HG03095 (cell line): Measurements from ENCODE around the gene CRYL1.

Experiments used
- ATAC-seq: cut with Tn5 transposase; IDR thresholded peaks from one replicate; pipeline ENCODE4 v1.9.1; 2021; ENCODE audit warnings: moderate library complexity; ENCODE audit not compliant: unreplicated experiment

CRYL1 gene

GRCh38 chr13:20387006-20387405 lies 138.7 kb downstream of the CRYL1 start:
- ATAC-seq, result no peak

- no peak for ATAC-seq
Measured at GRCh38 chr13:20383058-20383457, 142.6 kb downstream of the CRYL1 start.

- ATAC-seq, result no peak
Measured at GRCh38 chr13:20381401-20381800, 144.3 kb downstream of the CRYL1 start.

DNA sequence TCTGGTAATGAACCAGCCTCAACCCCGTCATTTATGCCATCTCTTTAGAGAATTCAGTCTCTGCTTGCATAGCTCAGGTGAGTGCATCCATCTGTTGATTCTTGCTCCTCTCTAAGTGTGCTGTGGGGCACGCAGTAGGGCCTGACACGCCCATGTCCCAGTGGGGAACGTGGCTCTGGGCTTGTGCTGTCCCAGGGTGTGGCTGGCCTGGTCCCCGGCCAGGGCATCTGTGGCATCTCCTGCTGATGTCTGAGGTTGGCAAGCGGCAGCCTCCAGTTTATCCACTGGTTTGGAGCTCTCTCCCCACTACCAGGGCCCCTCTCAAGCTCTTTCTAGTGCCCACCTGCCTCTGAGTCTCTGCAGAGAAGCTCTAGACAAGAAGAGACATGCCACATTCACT lies 146.9 kb downstream of the CRYL1 start:
- ATAC-seq, result no peak

GRCh38 chr13:20377720-20378119 lies 147.9 kb downstream of the CRYL1 start:
- ATAC-seq, result no peak

DNA sequence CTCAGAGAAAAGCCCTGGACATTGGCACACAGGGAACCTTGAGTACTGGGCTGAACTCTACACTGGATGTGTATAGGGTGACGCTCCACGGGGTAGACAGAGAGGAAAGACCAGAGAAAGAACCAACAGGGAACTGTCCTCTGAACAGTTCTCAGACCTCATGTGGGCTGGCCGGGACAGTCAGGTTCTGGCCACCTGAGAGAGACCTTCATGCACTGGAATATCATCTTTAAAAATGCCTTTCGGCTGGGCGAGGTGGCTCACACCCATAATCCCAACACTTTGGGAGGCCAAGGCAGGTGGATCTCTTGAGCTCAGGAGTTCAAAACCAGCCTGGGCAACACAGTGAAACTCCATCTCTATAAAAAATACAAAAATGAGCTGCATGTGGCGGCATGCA lies 149.8 kb downstream of the CRYL1 start:
- ATAC-seq, result no peak

DNA sequence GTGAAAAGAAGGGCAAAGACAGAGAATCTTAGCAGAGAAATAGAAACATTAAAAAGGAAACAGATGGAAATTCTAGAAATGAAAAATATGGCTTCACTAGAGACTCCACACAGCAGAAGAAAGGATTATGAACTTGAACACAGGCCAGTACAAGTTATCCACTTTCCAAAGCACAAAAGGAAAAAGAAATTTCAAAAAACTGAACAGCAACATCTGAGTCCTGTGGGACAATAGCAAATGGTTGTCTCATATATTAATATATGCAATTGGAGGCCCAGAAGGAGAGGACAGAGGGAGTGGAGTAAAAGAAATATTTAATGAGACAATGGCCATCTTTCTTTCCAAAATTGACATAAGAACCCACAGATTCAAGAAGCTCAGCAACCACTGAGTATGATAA lies 151.8 kb downstream of the CRYL1 start:
- no peak for ATAC-seq

DNA sequence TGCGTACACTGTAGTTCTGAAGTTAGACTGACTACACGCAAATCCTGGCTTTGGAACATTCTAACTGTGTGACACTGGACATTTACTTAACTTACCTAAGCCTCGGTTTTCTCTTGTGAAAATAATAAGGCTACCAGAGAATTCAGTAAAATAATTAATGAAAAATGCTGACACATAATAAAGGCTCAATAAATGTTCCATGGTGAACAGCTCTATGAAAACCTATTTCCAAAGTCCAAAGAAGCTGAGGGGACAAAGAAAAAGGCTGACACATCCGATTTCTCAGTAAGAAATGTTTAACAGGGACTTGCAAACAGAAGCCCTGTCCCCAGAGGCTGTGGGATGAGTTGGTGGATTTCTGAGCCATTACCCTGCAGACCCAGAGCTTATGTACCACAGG lies 153.8 kb downstream of the CRYL1 start:
- ATAC-seq, result no peak

GRCh38 chr13:20370815-20371421 lies 154.7 kb downstream of the CRYL1 start:
- ATAC-seq, result no peak

DNA sequence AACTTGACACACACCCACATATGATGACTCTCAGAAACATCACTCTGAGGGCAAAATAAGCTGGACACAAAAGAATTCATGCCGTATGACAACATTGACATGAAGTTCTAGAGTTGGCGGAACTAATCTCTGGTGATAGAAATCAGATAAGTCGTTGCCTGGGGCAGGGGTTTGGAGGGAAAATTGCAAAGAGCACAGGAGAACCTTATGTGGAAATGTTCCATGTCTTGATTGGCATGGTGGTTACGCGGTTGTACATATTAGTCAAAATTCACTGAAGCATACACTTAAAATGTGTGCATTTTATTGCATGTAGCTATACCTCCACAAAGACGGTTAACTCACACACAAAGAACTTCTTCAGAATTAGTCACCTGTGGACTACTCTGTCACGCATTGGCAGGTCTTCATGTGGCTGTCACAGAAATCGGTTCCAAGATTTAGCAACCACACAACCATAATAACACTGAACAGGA lies 155.7 kb downstream of the CRYL1 start:
- peak; percentile 68 for ATAC-seq

DNA sequence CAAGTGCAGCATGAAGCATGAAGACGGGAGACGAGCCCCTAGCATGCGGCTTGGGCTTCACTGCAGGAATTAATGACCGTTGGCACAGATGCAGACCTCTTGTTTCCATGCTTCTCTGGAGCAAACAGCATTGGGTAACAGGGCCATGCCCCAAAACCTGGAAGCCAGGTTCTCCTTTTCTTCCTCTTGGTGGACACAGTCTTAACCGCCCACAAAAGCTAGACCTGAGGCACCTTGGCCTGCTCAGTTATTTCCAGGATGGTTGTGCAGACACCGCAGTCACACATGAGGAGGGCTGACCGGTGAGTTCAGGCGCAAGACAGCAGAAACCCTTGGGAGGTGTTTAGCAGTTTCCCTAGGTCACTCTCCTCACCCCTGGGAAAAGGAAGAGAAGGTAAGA lies 159.6 kb downstream of the CRYL1 start:
- ATAC-seq, result no peak

GRCh38 chr13:20363603-20364002 lies 162.1 kb downstream of the CRYL1 start:
- ATAC-seq, result no peak

DNA sequence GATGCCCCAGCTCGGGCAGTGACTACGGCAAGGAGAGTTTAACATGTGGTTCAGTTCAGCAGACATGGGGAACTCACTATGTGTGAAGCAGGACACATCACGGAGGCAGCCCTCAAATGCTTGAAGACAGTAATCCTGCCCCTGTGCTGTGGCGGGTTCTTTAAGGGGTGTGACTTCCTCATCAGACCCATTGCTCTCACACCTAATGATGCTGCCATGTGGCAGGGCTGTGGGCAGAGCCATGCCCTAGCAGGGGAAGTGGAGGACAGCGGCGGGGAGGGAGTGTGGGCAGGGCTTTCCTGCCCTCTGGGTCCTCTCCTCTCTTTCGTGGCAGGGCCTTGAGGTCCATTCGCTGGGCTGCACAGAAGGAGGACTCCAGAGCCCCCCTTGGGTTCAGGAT lies 162.5 kb downstream of the CRYL1 start:
- ATAC-seq, result no peak

- ATAC-seq, result no peak
Measured at GRCh38 chr13:20362484-20363041, 163.1 kb downstream of the CRYL1 start.

GRCh38 chr13:20360835-20361412 lies 164.7 kb downstream of the CRYL1 start:
- no peak for ATAC-seq

DNA sequence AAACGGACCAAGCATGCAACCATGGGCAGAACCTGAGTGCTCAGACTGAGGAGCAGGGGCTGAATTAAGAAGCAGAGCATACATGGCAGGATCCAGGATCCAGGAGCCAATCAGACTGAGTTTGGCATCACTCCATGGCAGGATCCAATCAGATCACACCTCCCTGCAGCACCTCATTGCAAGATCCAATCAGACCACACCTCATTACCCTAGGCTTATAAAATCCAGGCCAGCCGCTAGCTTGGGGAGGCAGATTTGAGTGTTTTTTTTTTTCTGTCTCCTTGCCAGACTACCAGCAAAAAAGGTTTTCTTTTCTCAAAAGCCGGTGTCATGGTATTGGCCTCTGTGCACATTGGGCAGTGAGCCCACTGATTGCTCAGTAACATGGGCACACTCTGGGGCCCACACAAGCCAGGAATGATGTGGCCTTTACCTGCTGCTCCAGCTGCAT lies 165.6 kb downstream of the CRYL1 start:
- ATAC-seq, result no peak

DNA sequence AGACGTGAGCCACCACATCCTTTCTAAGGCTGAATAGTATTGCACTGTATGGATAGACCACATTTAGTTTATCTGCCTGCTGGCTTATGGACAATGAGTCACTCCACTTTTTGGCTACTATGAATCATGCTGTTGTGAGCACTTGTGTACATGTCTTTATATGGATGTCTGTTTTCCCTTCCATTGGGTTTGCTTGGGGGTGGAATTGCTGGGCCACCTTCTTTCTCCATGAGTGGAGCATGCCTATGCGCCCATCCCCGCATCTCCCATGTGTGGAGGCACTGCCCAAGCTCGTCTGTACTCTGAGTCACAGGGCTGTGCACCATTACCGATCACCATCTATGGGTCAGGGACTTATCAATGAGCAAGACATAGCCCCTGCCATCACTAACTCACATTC lies 166.3 kb downstream of the CRYL1 start:
- ATAC-seq, result no peak

- ATAC-seq, result no peak
Measured at GRCh38 chr13:20358022-20358421, 167.6 kb downstream of the CRYL1 start.

DNA sequence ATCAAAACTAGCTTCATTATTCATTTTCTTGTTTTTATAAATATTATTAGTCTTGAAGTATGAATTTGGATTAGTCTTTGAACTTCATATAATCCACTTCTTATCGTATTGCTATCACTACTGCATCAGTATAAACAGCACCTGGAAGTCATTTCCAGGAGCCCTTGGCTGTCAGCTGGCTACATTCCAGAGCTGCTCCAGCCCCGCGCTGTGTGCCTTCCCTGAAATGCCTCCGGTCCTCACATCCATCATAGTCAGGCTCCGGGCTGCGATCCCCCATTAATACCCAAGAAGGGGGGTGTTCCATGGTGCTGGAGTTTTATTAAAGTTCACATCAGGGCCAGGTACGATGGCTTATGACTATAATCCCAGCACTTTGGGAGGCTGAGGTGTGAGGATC lies 169.2 kb downstream of the CRYL1 start:
- no peak for ATAC-seq

GRCh38 chr13:20354722-20355121 lies 170.9 kb downstream of the CRYL1 start:
- ATAC-seq, result no peak

DNA sequence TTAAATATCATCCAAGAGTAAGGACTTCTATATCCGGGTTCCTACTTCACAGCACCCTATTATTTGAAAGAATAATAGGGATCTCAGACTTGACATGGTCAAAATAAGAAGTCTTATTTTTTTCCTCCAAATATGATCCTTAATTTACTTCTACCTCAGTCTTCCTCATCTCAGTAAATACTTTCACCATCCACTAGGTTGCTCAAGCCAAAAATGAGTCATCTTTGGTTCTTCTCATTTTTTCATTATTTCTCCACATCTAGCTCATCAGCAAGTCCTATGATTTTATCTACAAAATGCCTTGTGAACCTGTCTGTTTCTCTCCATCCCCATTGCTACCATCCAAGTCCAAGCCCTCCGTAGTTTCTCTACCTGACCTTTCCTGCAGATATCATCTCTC lies 171.7 kb downstream of the CRYL1 start:
- no peak for ATAC-seq
